Cardiac muscle cell (in vitro differentiated cells and primary cell): ENCODE results near the gene APLNR. TPM values are rescaled to one million over a fixed set of nuclear protein-coding genes. Genes with fewer than 3 reads are reported as not detected.

Experiments used
- DNase-seq, 2 donors: peaks; one replicate each; pipeline versions ENCODE4 v3.0.0 to v3.0.0-alpha.2; 2010 to 2017; ENCODE audit warnings: low read depth in 1 of 2, low spot score in 1 of 2
- H3K27ac ChIP-seq: fragments of 200-600 bp; sonication (generic); 2 replicates; pipeline ENCODE4 v1.5.1; 2016
- H3K27me3 ChIP-seq: fragments of 200-600 bp; sonication (generic); 2 replicates; pipeline ENCODE4 v1.6.0; 2016; ENCODE audit warnings: control low read depth
- H3K36me3 ChIP-seq: fragments of 200-600 bp; sonication (generic); 2 replicates; pipeline ENCODE4 v1.5.1; 2016; ENCODE audit warnings: control low read depth
- H3K4me1 ChIP-seq: fragments of 200-600 bp; sonication (generic); 2 replicates; pipeline ENCODE4 v1.8.1; 2017; ENCODE audit warnings: low read depth, mild to moderate bottlenecking, mixed run types
- H3K4me3 ChIP-seq: fragments of 200-600 bp; sonication (generic); 2 replicates; pipeline ENCODE4 v1.5.1; 2016; ENCODE audit warnings: mild to moderate bottlenecking
- H3K9me3 ChIP-seq: fragments of 200-600 bp; sonication (generic); 2 replicates; pipeline ENCODE4 v1.5.1; 2017; ENCODE audit warnings: low read depth, mild to moderate bottlenecking, control low read depth
- polyA plus RNA-seq: library from polyadenylated mRNA; unstranded; fragments of >200 nt; fragmentation: Nextera tagmentation; extraction: Ambion mirVana; gene quantifications from 2 replicates; pipeline ENCODE4 v1.2.1, GENCODE V29; 2016
- total RNA-seq: library from RNA; depleted of rRNA; stranded (reverse); fragments of >200 nt; gene quantifications from 2 replicates; pipeline ENCODE4 v1.2.3, GENCODE V29; 2016
- TF ChIP-seq, protein P1 (sequence below): IDR thresholded peaks from 2 replicates; pipeline ENCODE4 v1.5.1; 2012; ENCODE audit warnings: low read depth, mild to moderate bottlenecking, low read length

Gene APLNR
- total and polyA plus RNA-seq, 2 experiments from 2014 or later, result 7.2 to 16.0 TPM

DNA sequence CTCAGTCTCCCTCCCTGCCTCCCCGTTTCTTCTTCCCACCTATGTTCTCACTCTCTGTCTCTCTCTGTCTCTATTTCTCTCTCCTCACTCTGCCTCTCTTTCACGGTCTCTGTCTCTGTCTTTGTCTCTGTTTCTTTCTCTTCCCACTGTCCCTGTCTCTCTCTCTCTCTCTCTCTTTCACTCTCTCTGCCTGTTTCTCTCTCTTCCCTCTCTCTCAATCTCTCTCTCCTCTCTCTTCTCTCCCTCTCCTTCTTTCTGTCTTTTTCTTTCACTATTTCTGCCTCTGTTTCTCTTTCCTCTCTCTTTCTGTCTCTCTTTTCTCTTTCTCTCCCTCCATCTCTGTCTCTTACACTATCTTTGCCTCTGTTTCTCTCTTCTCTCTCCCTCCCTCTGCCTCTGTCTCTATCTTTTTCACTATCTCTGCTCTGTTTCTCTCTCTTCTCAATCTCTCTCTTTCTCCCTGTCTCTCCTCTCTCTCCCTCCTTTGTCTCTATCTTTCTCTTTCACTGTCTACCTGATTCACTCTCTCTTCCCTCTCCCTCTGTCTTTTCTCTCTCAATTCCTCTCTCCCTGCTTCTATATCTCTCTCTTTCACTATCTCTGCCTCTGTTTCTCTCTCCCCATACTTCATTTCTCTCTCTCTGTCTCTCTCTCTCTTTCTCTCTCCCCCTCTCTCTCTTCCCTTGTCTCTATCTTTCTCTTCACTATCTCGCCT, 5.4 kb downstream of the APLNR start:
- DNase-seq, result no peak
- TF ChIP-seq, protein P1, sequence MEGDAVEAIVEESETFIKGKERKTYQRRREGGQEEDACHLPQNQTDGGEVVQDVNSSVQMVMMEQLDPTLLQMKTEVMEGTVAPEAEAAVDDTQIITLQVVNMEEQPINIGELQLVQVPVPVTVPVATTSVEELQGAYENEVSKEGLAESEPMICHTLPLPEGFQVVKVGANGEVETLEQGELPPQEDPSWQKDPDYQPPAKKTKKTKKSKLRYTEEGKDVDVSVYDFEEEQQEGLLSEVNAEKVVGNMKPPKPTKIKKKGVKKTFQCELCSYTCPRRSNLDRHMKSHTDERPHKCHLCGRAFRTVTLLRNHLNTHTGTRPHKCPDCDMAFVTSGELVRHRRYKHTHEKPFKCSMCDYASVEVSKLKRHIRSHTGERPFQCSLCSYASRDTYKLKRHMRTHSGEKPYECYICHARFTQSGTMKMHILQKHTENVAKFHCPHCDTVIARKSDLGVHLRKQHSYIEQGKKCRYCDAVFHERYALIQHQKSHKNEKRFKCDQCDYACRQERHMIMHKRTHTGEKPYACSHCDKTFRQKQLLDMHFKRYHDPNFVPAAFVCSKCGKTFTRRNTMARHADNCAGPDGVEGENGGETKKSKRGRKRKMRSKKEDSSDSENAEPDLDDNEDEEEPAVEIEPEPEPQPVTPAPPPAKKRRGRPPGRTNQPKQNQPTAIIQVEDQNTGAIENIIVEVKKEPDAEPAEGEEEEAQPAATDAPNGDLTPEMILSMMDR, result no peak
- Histone ChIP-seq H3K36me3 (no peaks in the 10 kb centered on the region), H3K4me3 (no peak overlapping the region), H3K9me3 (no peaks in the 10 kb centered on the region), H3K27me3 (no peaks in the 10 kb centered on the region), H3K4me1 (peaks cover 19% of the 10 kb centered on the region), H3K27ac (no peak overlapping the region)

DNA sequence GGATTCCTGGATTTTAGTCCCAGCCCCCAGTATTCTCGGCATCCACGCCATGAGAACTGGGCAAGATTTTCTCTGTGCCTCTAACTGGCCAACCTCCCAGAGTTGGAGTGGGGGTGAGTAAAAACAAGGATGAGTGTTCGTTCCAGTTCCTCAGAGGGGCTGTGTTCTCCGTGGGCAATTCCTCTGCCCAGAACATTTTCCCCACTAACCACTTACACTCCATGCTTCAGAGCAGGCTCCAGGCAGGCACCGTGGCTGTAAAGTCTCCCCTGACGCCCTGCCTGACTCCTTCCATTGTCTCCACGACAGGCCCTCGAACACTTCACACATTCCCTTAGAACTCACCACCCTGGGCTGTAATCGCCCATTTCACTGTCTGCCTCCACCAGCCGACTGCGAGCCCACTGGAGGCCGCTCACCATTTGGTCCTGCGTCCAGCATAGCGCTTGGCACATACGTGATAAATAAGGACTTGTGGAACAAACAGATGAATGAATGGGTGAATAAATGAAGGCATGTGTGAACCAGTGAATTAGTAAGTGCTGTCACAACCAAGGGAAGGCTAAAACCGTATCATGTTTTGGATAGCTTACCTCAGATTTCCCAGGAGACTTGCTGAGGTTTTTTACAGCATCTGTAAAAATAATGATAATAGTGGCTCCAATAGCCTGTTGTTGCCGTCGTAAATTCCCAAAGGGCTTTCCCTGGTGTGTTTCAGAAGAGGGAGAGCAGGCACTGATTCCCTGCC, 6.1 kb downstream of the APLNR start:
- DNase-seq, result peak; percentile 16 to 17
- H3K4me3 ChIP-seq, result no peak overlapping the region
- H3K36me3 ChIP-seq, result no peaks in the 10 kb centered on the region
- no peaks in the 10 kb centered on the region for H3K9me3 ChIP-seq
- no peak overlapping the region for H3K27ac ChIP-seq
- H3K27me3 ChIP-seq, result no peaks in the 10 kb centered on the region
- TF ChIP-seq, protein P1, result no peak
- peaks cover 12% of the 10 kb centered on the region for H3K4me1 ChIP-seq

DNA sequence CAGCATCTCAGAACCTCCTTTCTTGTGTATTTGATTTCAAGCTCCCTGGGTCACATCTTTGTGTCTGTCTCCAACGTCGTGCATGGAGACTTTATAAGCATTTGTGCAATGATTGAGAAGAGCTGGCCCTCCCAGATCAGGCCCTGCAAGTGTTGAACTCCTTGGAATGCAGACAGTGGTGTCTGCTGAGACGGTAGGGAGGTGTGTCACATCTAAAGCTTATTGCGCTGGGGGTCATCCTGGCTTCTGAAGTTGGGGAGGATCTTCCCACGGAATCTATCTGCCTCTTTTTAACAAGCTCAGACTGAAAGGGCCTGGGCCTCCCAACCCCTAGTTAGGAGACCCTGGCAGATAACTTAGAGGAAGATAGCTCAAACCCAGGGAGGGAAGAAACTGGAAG, 6.7 kb downstream of the APLNR start:
- TF ChIP-seq, protein P1, result no peak
- Histone ChIP-seq H3K4me3 (no peak overlapping the region), H3K4me1 (peaks cover 6% of the 10 kb centered on the region), H3K27ac (no peak overlapping the region), H3K27me3 (no peaks in the 10 kb centered on the region), H3K36me3 (no peaks in the 10 kb centered on the region), H3K9me3 (no peaks in the 10 kb centered on the region)
- no peak for DNase-seq

DNA sequence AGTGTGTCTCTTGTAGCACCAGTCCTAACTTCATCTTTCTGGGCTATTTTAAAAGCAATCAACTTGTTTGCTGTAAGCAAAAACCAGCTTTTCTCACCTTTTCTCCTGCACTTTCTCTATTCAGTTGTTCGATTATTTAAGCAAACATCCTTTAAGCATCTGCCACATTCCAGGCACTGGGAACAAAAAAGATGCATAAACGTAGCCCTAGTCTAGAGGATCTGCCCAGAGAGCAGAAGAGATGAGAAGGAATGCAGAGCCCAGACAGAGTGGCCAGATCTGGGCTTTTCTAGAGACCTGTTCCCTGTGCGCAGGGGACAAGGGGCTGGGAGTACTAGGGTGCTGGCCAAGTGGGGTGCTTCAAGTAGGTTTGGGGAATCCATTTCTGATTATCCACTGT, 8.4 kb downstream of the APLNR start:
- Histone ChIP-seq H3K9me3 (no peaks in the 10 kb centered on the region), H3K36me3 (no peaks in the 10 kb centered on the region), H3K4me1 (no peaks in the 10 kb centered on the region), H3K27ac (no peak overlapping the region), H3K27me3 (no peaks in the 10 kb centered on the region), H3K4me3 (no peak overlapping the region)
- TF ChIP-seq, protein P1, result no peak
- DNase-seq, result no peak

DNA sequence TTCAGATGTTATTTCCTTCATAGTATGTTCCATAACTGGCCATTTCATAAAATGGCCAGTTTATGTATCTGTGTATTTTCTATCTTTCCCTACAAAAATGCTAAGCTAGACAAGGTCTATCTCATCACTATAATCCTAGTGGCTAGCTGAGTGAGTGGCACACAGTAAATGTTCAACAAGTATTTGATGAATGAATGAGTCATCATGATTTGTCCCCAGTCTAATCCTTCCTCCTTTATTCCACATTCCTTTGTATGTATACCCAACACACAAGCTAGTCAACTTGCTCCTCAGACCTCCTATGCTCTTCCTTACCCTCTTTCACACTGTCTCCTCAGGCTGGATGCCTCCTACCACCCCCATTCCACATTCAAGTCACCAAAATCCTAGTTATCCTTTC, 12.5 kb downstream of the APLNR start:
- no peaks in the 10 kb centered on the region for H3K9me3 ChIP-seq
- H3K4me3 ChIP-seq, result no peak overlapping the region
- TF ChIP-seq, protein P1, result no peak
- no peaks in the 10 kb centered on the region for H3K27me3 ChIP-seq
- H3K36me3 ChIP-seq, result no peaks in the 10 kb centered on the region
- no peak for DNase-seq
- H3K27ac ChIP-seq, result no peak overlapping the region
- peaks cover under 1% of the 10 kb centered on the region for H3K4me1 ChIP-seq
